Esophagus squamous epithelium (tissue), 5 donors: ENCODE measurements around the gene STK16. TPM values are rescaled to one million over a fixed set of nuclear protein-coding genes. Genes with fewer than 3 reads are reported as not detected.

ENCODE experiments used
- DNase-seq: peaks from one replicate; lab custom pipeline; 2025; lab: John Stamatoyannopoulos, UW
- H3K27ac ChIP-seq, 4 donors: fragments of 200-600 bp; sonication (generic); one replicate each; pipeline ENCODE4 v1.5.1; 2016 to 2019; ENCODE audit warnings: mild to moderate bottlenecking in 1 of 4
- H3K27me3 ChIP-seq, 4 donors: fragments of 200-600 bp; sonication (generic); 1 replicate in 3 of 4; 2 replicates in 1 of 4; pipeline versions ENCODE4 v1.5.1 to v1.6.0; 2017 to 2021; ENCODE audit warnings: antibody characterized with exemption in 1 of 4
- H3K36me3 ChIP-seq, 3 donors: fragments of 200-600 bp; sonication (generic); one replicate each; pipeline ENCODE4 v1.5.1; 2016 to 2019
- H3K4me1 ChIP-seq, 3 donors: fragments of 200-600 bp; sonication (generic); one replicate each; pipeline ENCODE4 v1.5.1; 2017 to 2019
- H3K4me3 ChIP-seq, 4 donors: fragments of 200-600 bp; sonication (generic); 1 replicate in 3 of 4; 2 replicates in 1 of 4; pipeline ENCODE4 v1.5.1; 2016 to 2019; ENCODE audit warnings: mild to moderate bottlenecking in 2 of 4, moderate library complexity in 1 of 4
- H3K9me3 ChIP-seq, 3 donors: fragments of 200-600 bp; sonication (generic); one replicate each; pipeline ENCODE4 v1.5.1; 2016 to 2019
- CTCF ChIP-seq, 6 experiments: fragments of 450-650 bp in 4 of 6; fragments of 200-600 bp in 2 of 6; sonication (generic) in 2 of 6; IDR thresholded peaks; one replicate each; pipeline ENCODE4 v1.5.1; 2016 to 2019; ENCODE audit warnings: antibody characterized with exemption in 6 of 6, mild to moderate bottlenecking in 4 of 6, moderate library complexity in 4 of 6
- POLR2A ChIP-seq, 4 donors: fragments of 450-650 bp; IDR thresholded peaks; one replicate each; pipeline ENCODE4 v1.6.1; 2017; ENCODE audit warnings: antibody characterized with exemption in 4 of 4, mild to moderate bottlenecking in 4 of 4, moderate library complexity in 3 of 4
- WGBS, 2 donors: methylation state at CpG; one replicate each; pipeline ENCODE4 v1.1.5; 2018; 5-methylcytosine and 5-hydroxymethylcytosine counted together
- intact Hi-C: fragments of 100-400 bp; cut with DNase I; formaldehyde crosslinking; loops from one replicate; pipeline ENCODE4 v1.15.0; 2022
- total RNA-seq, 4 donors: library from RNA; depleted of rRNA; stranded (reverse); fragments of >200 nt; gene quantifications; one replicate each; pipeline ENCODE4 v1.1.0, GENCODE V29; 2016
- donor health status: DM: yes; HTN: yes; CAD: no.

Gene STK16
- total RNA-seq, 4 donors from 2014 or later, result 8.6 to 27.4 (median 19.3) TPM

DNA sequence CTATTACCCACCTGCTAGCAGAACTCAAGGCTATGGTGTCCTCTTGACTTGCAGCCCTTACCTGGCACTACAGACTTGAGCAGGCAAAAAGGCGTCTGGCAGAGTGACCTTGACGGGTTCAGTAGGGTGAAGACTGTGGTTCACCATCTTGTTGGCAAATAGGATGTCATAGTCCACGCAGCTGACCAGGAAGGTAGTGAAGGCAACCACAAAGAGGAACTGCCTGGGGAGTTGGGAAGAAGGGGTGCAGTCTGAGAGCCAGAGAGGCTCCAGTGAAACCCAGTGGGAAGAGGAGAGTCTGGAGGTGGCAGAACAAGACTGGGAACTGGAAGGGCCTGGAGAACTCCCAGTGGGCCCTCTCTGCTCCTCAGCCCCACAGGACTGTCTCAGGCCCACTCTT is 19.9 kb upstream of the STK16 start:
- H3K36me3 ChIP-seq, result peaks cover 44 to 75% (median 49%) of the 10 kb centered on the region in 3 donors
- no peak overlapping the region for H3K27ac ChIP-seq
- peaks cover 12 to 28% (median 15%) of the 10 kb centered on the region in 3 donors for H3K4me1 ChIP-seq
- intact Hi-C loops, result no loop called here
- WGBS, 2 donors, result 63 to 90% methylated on average over 2 of the region's 3 CpGs
- no peak for TF ChIP-seq POLR2A (IDR thresholded peaks at IDR 0.05)
- no peak for TF ChIP-seq CTCF (IDR thresholded peaks at IDR 0.05)
- no peak for DNase-seq
- no peaks in the 10 kb centered on the region for H3K27me3 ChIP-seq
- no peak overlapping the region for H3K4me3 ChIP-seq
- H3K9me3 ChIP-seq, result no peaks in the 10 kb centered on the region

DNA sequence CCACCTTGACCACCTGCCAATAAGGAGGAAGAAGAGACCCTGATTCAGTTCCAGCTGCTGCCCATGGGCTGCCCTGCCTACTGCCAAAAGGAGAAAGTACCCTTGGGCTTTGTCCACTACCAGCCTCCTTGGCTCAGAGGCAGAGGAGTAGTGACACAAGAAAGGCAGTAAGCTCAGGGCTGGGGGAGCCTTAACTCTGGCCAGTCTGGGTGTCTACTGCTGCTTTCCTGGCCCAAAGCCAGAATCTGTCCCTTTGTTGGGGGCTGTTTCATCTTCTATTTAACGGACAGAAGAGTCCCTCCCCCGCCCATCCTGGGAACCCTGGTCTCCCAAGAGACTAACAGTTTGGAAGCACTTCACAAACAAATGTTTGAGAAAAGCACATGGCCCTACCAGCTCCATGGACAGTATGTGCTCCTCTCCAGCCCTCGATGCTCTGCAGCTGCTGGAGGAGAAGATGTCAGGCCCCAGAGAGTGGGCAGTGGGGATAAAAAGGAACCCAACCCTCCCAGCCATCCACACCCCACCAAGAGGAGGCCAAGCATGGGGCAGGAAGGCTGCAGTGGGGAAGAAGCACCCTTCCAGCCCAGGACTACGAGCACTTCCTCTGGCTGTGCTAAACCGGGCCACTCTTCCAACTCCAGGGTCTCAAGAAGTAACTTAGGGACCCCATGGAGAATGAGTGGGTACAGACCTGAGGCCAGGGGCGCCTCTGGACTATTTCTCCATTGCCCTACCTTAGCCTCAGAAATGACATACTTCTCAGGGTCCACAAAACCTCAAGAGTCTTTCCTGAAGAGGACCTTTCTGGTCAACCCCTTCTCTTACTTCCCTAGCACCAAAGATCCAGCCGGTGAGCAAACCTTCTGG is 17.0 kb upstream of the STK16 start:
- Histone ChIP-seq H3K4me1 (peaks cover 18 to 44% (median 23%) of the 10 kb centered on the region in 3 donors), H3K27ac (peak overlapping the region; percentile 95 to 99 (median 95)), H3K36me3 (peaks cover 25 to 64% (median 34%) of the 10 kb centered on the region in 3 donors), H3K27me3 (no peaks in the 10 kb centered on the region), H3K4me3 (peak overlapping the region; percentile 84 to 90 (median 90)), H3K9me3 (no peaks in the 10 kb centered on the region)
- intact Hi-C loops, result no loop called here
- TF ChIP-seq POLR2A (IDR thresholded peaks at IDR 0.05), result no peak
- no peak for TF ChIP-seq CTCF (IDR thresholded peaks at IDR 0.05)
- no peak for DNase-seq
- 11 to 62% methylated on average over 1 to 5 of the region's 7 CpGs for WGBS, 2 donors

- no peaks in the 10 kb centered on the region for H3K9me3 ChIP-seq
- DNase-seq, result no peak
- intact Hi-C loops, result no loop called here
- no CpG with 5 or more reads among the region's 19 CpGs for WGBS, 2 donors
- H3K27me3 ChIP-seq, result no peaks in the 10 kb centered on the region
- no peak for TF ChIP-seq POLR2A (IDR thresholded peaks at IDR 0.05)
- TF ChIP-seq CTCF (IDR thresholded peaks at IDR 0.05), result no peak
- peaks cover 24 to 64% (median 34%) of the 10 kb centered on the region in 3 donors for H3K36me3 ChIP-seq
- peaks cover 18 to 44% (median 23%) of the 10 kb centered on the region in 3 donors for H3K4me1 ChIP-seq
- peak overlapping the region; percentile 95 to 99 (median 95) for H3K27ac ChIP-seq
- H3K4me3 ChIP-seq, result peak overlapping the region; percentile 84 to 90 (median 90)
Observed at GRCh38 chr2:219228911-219229304, 16.4 kb upstream of the STK16 start.

DNA sequence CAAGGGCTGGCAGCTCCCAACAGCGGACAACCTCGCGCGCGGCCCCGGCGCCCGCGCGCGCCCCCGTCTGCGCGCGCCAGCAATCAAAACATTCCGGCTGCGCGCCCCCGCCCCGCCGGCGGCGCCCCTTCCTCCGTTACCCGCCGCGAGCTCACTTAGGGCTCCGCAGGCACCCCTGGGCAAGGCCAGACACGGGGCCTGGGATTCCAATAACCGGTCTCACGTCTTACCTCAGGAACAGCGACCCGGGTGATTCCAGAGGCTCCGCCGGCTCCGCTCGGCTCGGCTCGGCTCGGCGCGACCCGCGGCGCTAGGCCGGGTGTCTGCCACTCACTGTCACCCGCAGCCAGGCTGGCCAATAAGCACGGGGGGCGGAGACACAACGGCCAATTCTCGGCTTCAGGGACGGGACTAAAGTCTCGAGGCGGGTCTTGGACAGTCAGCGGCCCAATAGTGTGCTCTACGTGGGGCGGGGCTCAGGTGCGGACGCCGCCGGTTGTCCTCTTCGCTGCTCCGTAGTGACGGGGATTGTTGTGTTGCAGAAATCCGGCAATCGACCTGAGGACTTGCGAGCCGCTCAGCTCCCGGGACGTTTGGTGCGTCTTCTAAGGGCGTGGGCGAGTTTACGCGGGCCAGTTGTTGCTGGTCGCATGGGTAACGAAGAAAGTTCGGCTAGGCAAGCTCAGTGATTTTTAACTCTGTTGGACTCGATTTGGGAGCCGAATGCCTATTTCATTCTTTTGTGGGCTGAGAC is 15.8 kb upstream of the STK16 start, which contains the start of the genes ANKZF1 and ATG9A:
Gene ANKZF1 (plus strand): TSS at position 502 of the 754 bp plus-strand sequence. CDS start 452 bp downstream, outside the sequence.
Gene ATG9A (minus strand): TSS at position 332 of the 754 bp plus-strand sequence. CDS start 1,612 bp downstream, outside the sequence.
- Histone ChIP-seq H3K36me3 (peaks cover 22 to 64% (median 33%) of the 10 kb centered on the region in 3 donors), H3K9me3 (no peaks in the 10 kb centered on the region), H3K4me1 (peaks cover 18 to 44% (median 23%) of the 10 kb centered on the region in 3 donors), H3K4me3 (peak within 1 kb of the TSS; percentile 84 to 90 (median 90)), H3K27me3 (no peaks in the 10 kb centered on the region), H3K27ac (peak within 1 kb of the TSS; percentile 95 to 99 (median 95))
- intact Hi-C loops, result no loop called here
- TF ChIP-seq CTCF (IDR thresholded peaks at IDR 0.05) (no peak), POLR2A (IDR thresholded peaks at IDR 0.05) (peak in 3 of 4 donors; percentile 75 to 88 (median 84))
- WGBS, 2 donors, result 0% methylated on average over 3 to 13 of the region's 80 CpGs
- peak; percentile 96 for DNase-seq
